Measurements from ENCODE around the gene GRB7. TPM values are rescaled to one million over a fixed set of nuclear protein-coding genes. Genes with fewer than 3 reads are reported as not detected.
A peak's percentile ranks its signal among the peaks of the same experiment; 100 is the strongest.

GRB7 gene
- total and polyA plus RNA-seq, 9 of the 15 experiments (the other 6 are each of a cell fraction or from before 2014, with no cell fraction given) = 0.04 to 6.2 (median 2.2) TPM

DNA sequence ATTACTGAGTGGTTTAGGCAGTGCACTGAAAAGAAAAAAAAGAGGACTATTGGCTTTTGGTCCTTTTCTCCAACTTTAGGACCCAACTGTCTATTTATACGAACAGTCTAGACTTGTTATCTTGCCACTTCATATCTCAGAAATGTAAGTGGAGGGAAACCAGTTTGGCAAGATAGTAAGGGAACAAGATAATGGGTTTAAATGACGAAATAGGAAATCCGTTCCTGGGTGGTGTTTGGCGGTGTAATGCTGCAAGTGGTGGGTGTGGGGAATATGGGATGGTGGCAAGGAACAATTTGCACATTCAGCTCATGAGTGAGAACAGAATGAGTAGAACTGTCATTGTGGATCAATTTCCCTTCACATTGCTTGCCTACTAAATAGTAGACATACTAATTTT is 44.7 kb downstream of the GRB7 start:
- 0% methylated on average over 4 of the region's 4 CpGs for WGBS (ENCODE audit: insufficient coverage, low coverage, missing lambda C conversion rate)
- DNase-seq (ENCODE audit: extremely low read depth in 1 of 4, low spot score in 3 of 4) = no peak
- Histone ChIP-seq H4K20me1 (replicated peaks; ENCODE audit: control insufficient read depth, insufficient read depth, low read length) (no peaks in the 10 kb centered on the region), H2AFZ (ENCODE audit: low read depth, low read length) (no peak overlapping the region), H3K27ac (ENCODE audit: extremely low read depth, low read depth, low read length) (no peak overlapping the region), H3K27me3 (ENCODE audit: control insufficient read depth in 2 of 2, insufficient read depth in 2 of 2, low read length in 2 of 2) (peaks cover 11 to 19% of the 10 kb centered on the region in 2 experiments; a peak in 4 of 5 replicates), H3K9me1 (ENCODE audit: control insufficient read depth, insufficient read depth, low read length) (no peaks in the 10 kb centered on the region), H3K9ac (ENCODE audit: insufficient read depth in 1 of 2, low read depth in 2 of 2, low read length in 2 of 2) (no peak overlapping the region), H3K9me3 (replicated peaks; ENCODE audit: control insufficient read depth, insufficient read depth, low read depth, low read length) (no peaks in the 10 kb centered on the region), H3K79me2 (ENCODE audit: control insufficient read depth, insufficient read depth, low read length) (no peaks in the 10 kb centered on the region), H3K36me3 (ENCODE audit: control insufficient read depth, insufficient read depth, low read length) (no peaks in the 10 kb centered on the region), H3K4me2 (ENCODE audit: insufficient read depth, low read length) (no peak overlapping the region), H3K4me3 (no peak overlapping the region), H3K4me1 (replicated peaks in 1 of 2; ENCODE audit: control insufficient read depth in 2 of 2, insufficient read depth in 2 of 2, low read length in 2 of 2) (no peaks in the 10 kb centered on the region)
- in situ Hi-C loops (cut with MboI) (no loop called here), intact Hi-C loops (cut with micrococcal nuclease) (no loop called here)
- ATAC-seq = no peak
- BruUV-seq (replicated peaks) = no TSS peak
- FAIRE-seq = no peak
- POLR2A ChIA-PET = interaction anchor here (0.5 to 1.3 kb wide), 3 partner anchors 13 to 125 kb away, joined by 3 to 5 read pairs (median 4); no protein-coding TSS in a partner anchor
- TF ChIP-seq CBFA2T3 (IDR thresholded peaks at IDR 0.05) (0 out of 2 replicates have a peak, but pooled peaks have one; percentile 9), TEAD1 (CRISPR knock-in tag; IDR thresholded peaks at IDR 0.05) (0 out of 4 replicates have a peak, but pooled peaks of 1 of the 2 experiments have one; percentile 16), E2F3 (CRISPR knock-in tag; IDR thresholded peaks at IDR 0.05) (no peak), SMAD4 (CRISPR knock-in tag; conservative IDR thresholded peaks at IDR 0.05) (peak; percentile 92), ETV1 (tag; conservative IDR thresholded peaks at IDR 0.05; ENCODE audit: low read depth) (0 out of 2 replicates have a peak, but pooled peaks have one; percentile 14)
- CTCF ChIA-PET (ENCODE audit: low intra/inter-chr PET ratio) = interaction anchor here (0.8 kb wide), 1 partner anchor 13 kb away, joined by 3 read pairs; no protein-coding TSS in a partner anchor

DNA sequence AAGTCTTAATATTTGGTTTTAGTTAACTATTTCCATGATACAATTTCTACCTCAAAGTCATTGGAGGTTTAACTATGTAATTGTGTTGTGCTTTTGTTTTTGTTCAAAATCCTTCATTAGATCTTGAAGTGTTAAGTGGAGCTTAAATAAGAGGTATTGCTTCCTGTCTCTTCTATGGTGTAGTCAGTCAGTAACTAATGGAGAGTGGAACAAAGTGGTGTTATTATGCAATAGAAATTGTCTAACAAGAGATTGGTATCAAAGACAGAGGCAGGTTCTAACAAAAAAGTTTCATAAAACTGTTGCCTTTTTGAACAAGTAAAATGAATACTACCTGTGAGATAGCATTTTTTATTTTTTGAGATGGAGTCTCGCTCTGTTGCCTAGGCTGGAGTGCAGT is 45.2 kb downstream of the GRB7 start:
- BruUV-seq (replicated peaks) = no TSS peak
- no peak for FAIRE-seq
- CTCF ChIA-PET (ENCODE audit: low intra/inter-chr PET ratio) = interaction anchor here (0.8 kb wide), 1 partner anchor 13 kb away, joined by 3 read pairs; no protein-coding TSS in a partner anchor
- H3K4me3 ChIP-seq = no peak overlapping the region
- no peaks in the 10 kb centered on the region for H3K4me1 ChIP-seq (replicated peaks in 1 of 2; ENCODE audit: control insufficient read depth in 2 of 2, insufficient read depth in 2 of 2, low read length in 2 of 2)
- in situ Hi-C loops (cut with MboI) (no loop called here), intact Hi-C loops (cut with micrococcal nuclease) (no loop called here)
- no peak overlapping the region for H3K9ac ChIP-seq (ENCODE audit: insufficient read depth in 1 of 2, low read depth in 2 of 2, low read length in 2 of 2)
- 6% methylated on average over 1 of the region's 1 CpG for WGBS (ENCODE audit: insufficient coverage, low coverage, missing lambda C conversion rate)
- H3K36me3 ChIP-seq (ENCODE audit: control insufficient read depth, insufficient read depth, low read length) = no peaks in the 10 kb centered on the region
- H3K9me3 ChIP-seq (replicated peaks; ENCODE audit: control insufficient read depth, insufficient read depth, low read depth, low read length) = no peaks in the 10 kb centered on the region
- DNase-seq (ENCODE audit: extremely low read depth in 1 of 4, low spot score in 3 of 4) = no peak
- no peaks in the 10 kb centered on the region for H3K79me2 ChIP-seq (ENCODE audit: control insufficient read depth, insufficient read depth, low read length)
- H3K27me3 ChIP-seq (ENCODE audit: control insufficient read depth in 2 of 2, insufficient read depth in 2 of 2, low read length in 2 of 2) = peaks cover 8 to 14% of the 10 kb centered on the region in 2 experiments; a peak in 4 of 5 replicates
- H4K20me1 ChIP-seq (replicated peaks; ENCODE audit: control insufficient read depth, insufficient read depth, low read length) = no peaks in the 10 kb centered on the region
- POLR2A ChIA-PET = interaction anchor here (0.6 to 1.3 kb wide), 2 partner anchors 12 to 25 kb away, joined by 3 to 5 read pairs; no protein-coding TSS in a partner anchor
- no peak overlapping the region for H2AFZ ChIP-seq (ENCODE audit: low read depth, low read length)
- no peaks in the 10 kb centered on the region for H3K9me1 ChIP-seq (ENCODE audit: control insufficient read depth, insufficient read depth, low read length)
- no peak overlapping the region for H3K4me2 ChIP-seq (ENCODE audit: insufficient read depth, low read length)
- H3K27ac ChIP-seq (ENCODE audit: extremely low read depth, low read depth, low read length) = no peak overlapping the region
- ATAC-seq = no peak
- TF ChIP-seq NR1H2 (CRISPR knock-in tag; IDR thresholded peaks at IDR 0.05) = no peak
- no peak for TF ChIP-seq PATZ1 (CRISPR knock-in tag; IDR thresholded peaks at IDR 0.05; ENCODE audit: borderline replicate concordance)
- TF ChIP-seq ZNF644 (tag; IDR thresholded peaks at IDR 0.05; ENCODE audit: low read depth) = no peak
- TF ChIP-seq CEBPB (tag; IDR thresholded peaks at IDR 0.05) = peak; percentile 60
- TF ChIP-seq NCOA1 (IDR thresholded peaks at IDR 0.05; ENCODE audit: low read depth) = no peak
- no peak for TF ChIP-seq FOXJ2 (tag; IDR thresholded peaks at IDR 0.05)
- TF ChIP-seq TCFL5 (CRISPR knock-in tag; conservative IDR thresholded peaks at IDR 0.05) = no peak
- TF ChIP-seq HMG20A (CRISPR knock-in tag; conservative IDR thresholded peaks at IDR 0.05) = no peak
- TF ChIP-seq MYBL2 (IDR thresholded peaks at IDR 0.05; ENCODE audit: low read depth) = no peak
- no peak for TF ChIP-seq MYBL2 (CRISPR knock-in tag; IDR thresholded peaks at IDR 0.05; ENCODE audit: borderline replicate concordance)
- no peak for TF ChIP-seq POLR2A (conservative IDR thresholded peaks at IDR 0.05)
- no peak for TF ChIP-seq TRIM24 (IDR thresholded peaks at IDR 0.05)

Data from K562 (cell line).